Transverse colon (tissue), 4 donors: Measurements from ENCODE around the gene EML5. TPM values are rescaled to one million over a fixed set of nuclear protein-coding genes. Genes with fewer than 3 reads are reported as not detected.
A peak's percentile ranks its signal among the peaks of the same experiment; 100 is the strongest.

Experiments
- DNase-seq: peaks from one replicate; pipeline ENCODE4 v3.0.0-alpha.2; 2019
- H3K27ac ChIP-seq, 4 donors: fragments of 200-600 bp; sonication (generic); 2 replicates each; pipeline ENCODE4 v1.5.1; 2016 to 2018; ENCODE audit warnings: inconsistent platforms in 4 of 4
- H3K27me3 ChIP-seq: fragments of 200-600 bp; sonication (generic); 2 replicates; pipeline ENCODE4 v1.5.1; 2017; ENCODE audit warnings: inconsistent platforms
- H3K36me3 ChIP-seq, 4 donors: fragments of 200-600 bp; sonication (generic); 2 replicates each; pipeline ENCODE4 v1.5.1; 2017 to 2019; ENCODE audit warnings: inconsistent platforms in 4 of 4
- H3K4me1 ChIP-seq, 4 donors: fragments of 200-600 bp; sonication (generic); 2 replicates each; pipeline ENCODE4 v1.5.1; 2017 to 2020; ENCODE audit warnings: inconsistent platforms in 4 of 4
- H3K4me3 ChIP-seq, 4 donors: fragments of 200-600 bp; sonication (generic); 1 replicate in 1 of 4; 2 replicates in 3 of 4; pipeline versions ENCODE4 v1.5.1 to v1.6.1; 2017 to 2019; ENCODE audit warnings: inconsistent platforms in 4 of 4
- H3K9me3 ChIP-seq, 2 donors: fragments of 200-600 bp; sonication (generic); 2 replicates each; pipeline ENCODE4 v1.5.1; 2017 to 2019; ENCODE audit warnings: inconsistent platforms in 2 of 2
- CTCF ChIP-seq, 5 experiments: fragments of 200-600 bp in 3 of 5; fragments of 450-650 bp in 2 of 5; sonication (generic) in 3 of 5; IDR thresholded peaks; 1 replicate in 2 of 5; 2 replicates in 3 of 5; pipeline ENCODE4 v1.5.1; 2016 to 2017; ENCODE audit warnings: antibody characterized with exemption in 5 of 5, inconsistent platforms in 3 of 5, mild to moderate bottlenecking in 2 of 5, moderate library complexity in 1 of 5
- EP300 ChIP-seq: sonication (generic); formaldehyde crosslinking; IDR thresholded peaks from one replicate; pipeline ENCODE4 v1.6.1; 2017; ENCODE audit warnings: antibody characterized with exemption, low read depth
- POLR2A ChIP-seq: fragments of 450-650 bp; IDR thresholded peaks from one replicate; pipeline ENCODE4 v1.6.1; 2016; ENCODE audit warnings: antibody characterized with exemption, mild to moderate bottlenecking, moderate library complexity
- POLR2AphosphoS5 ChIP-seq, 3 donors: sonication (generic); formaldehyde crosslinking; IDR thresholded peaks; one replicate each; pipeline ENCODE4 v1.6.1; 2016; ENCODE audit warnings: antibody characterized with exemption in 3 of 3
- WGBS, 2 donors: methylation state at CpG; one replicate each; pipeline ENCODE4 v1.1.5; 2018; ENCODE audit warnings: low coverage in 1 of 2; 5-methylcytosine and 5-hydroxymethylcytosine counted together
- in situ Hi-C, 4 donors: fragments of 200-750 bp; cut with MboI; loops; one replicate each; pipeline versions ENCODE4 v1.15.0 to v1.15.1; 2017; ENCODE audit warnings: low sequenced_read_pairs in 3 of 4, low pct_ligation_motif_present in 1 of 4, low pct_unique_long_range_greater_than_20kb in 1 of 4
- intact Hi-C: fragments of 100-400 bp; cut with DNase I; formaldehyde crosslinking; loops from one replicate; pipeline ENCODE4 v1.15.1; 2023; ENCODE audit warnings: low total_unique reads
- total RNA-seq, 4 donors: library from RNA; depleted of rRNA; stranded (reverse); fragments of >200 nt; gene quantifications; one replicate each; pipeline ENCODE4 v1.1.0, GENCODE V29; 2016

The EML5 gene
- total RNA-seq, 4 donors from 2014 or later, result 0.20 to 4.9 (median 1.7) TPM

GRCh38 chr14:88667555-88668273 lies 125.0 kb downstream of the EML5 start:
- intact Hi-C loops, result loop anchor here (5.0 kb wide), 1 partner anchor 195 kb away; no protein-coding TSS in a partner anchor
- in situ Hi-C loops, result loop anchor here (10.0 to 25.0 kb wide), 3 partner anchors 195 to 347 kb away; no protein-coding TSS in a partner anchor
- H3K27me3 ChIP-seq, result no peaks in the 10 kb centered on the region
- H3K27ac ChIP-seq, result no peak overlapping the region
- no peak overlapping the region for H3K4me3 ChIP-seq
- peaks cover 0 to 5% (median 2%) of the 10 kb centered on the region in 4 donors for H3K4me1 ChIP-seq
- no peaks in the 10 kb centered on the region for H3K36me3 ChIP-seq
- DNase-seq, result peak; percentile 49
- no peaks in the 10 kb centered on the region for H3K9me3 ChIP-seq
- WGBS, 2 donors, result 59 to 60% methylated on average over 2 to 4 of the region's 4 CpGs
- TF ChIP-seq CTCF (IDR thresholded peaks at IDR 0.05) (peak; percentile 65 to 84 (median 79)), POLR2AphosphoS5 (IDR thresholded peaks at IDR 0.05) (no peak)

- WGBS, 2 donors, result 92 to 96% methylated on average over 5 of the region's 5 CpGs
- no peak for TF ChIP-seq POLR2A
- no peak for TF ChIP-seq CTCF (IDR thresholded peaks at IDR 0.05)
- TF ChIP-seq EP300, result no peak
- no peak for TF ChIP-seq POLR2AphosphoS5 (IDR thresholded peaks at IDR 0.05)
- no peak for DNase-seq
- intact Hi-C loops, result no loop called here
- Histone ChIP-seq H3K36me3 (no peaks in the 10 kb centered on the region), H3K4me3 (no peak overlapping the region), H3K27ac (no peak overlapping the region), H3K27me3 (no peaks in the 10 kb centered on the region), H3K9me3 (no peaks in the 10 kb centered on the region), H3K4me1 (no peaks in the 10 kb centered on the region)
- in situ Hi-C loops, result loop anchor here (10.0 to 25.0 kb wide), 3 partner anchors 202 to 355 kb away; no protein-coding TSS in a partner anchor
Observed at GRCh38 chr14:88660056-88660455, 132.7 kb downstream of the EML5 start.

- H3K36me3 ChIP-seq, result no peaks in the 10 kb centered on the region
- WGBS, 2 donors, result 67 to 89% methylated on average over 1 of the region's 1 CpG
- intact Hi-C loops, result no loop called here
- in situ Hi-C loops, result no loop called here
- no peak overlapping the region for H3K4me3 ChIP-seq
- H3K9me3 ChIP-seq, result no peaks in the 10 kb centered on the region
- TF ChIP-seq POLR2AphosphoS5 (IDR thresholded peaks at IDR 0.05) (no peak), EP300 (no peak), CTCF (IDR thresholded peaks at IDR 0.05) (no peak), POLR2A (no peak)
- no peaks in the 10 kb centered on the region for H3K4me1 ChIP-seq
- no peak overlapping the region for H3K27ac ChIP-seq
- no peaks in the 10 kb centered on the region for H3K27me3 ChIP-seq
- no peak for DNase-seq
Observed at GRCh38 chr14:88639221-88639620, 153.5 kb downstream of the EML5 start.

- Histone ChIP-seq H3K27ac (no peak overlapping the region), H3K9me3 (no peaks in the 10 kb centered on the region), H3K4me3 (no peak overlapping the region), H3K36me3 (no peaks in the 10 kb centered on the region), H3K4me1 (no peaks in the 10 kb centered on the region), H3K27me3 (no peaks in the 10 kb centered on the region)
- 83% methylated on average over 2 of the region's 2 CpGs; no CpG with 5 or more reads in 1 of the 2 donors for WGBS, 2 donors
- DNase-seq, result no peak
- TF ChIP-seq POLR2A, result no peak
- TF ChIP-seq CTCF (IDR thresholded peaks at IDR 0.05), result no peak
- TF ChIP-seq POLR2AphosphoS5 (IDR thresholded peaks at IDR 0.05), result no peak
- TF ChIP-seq EP300, result no peak
- intact Hi-C loops, result no loop called here
- in situ Hi-C loops, result no loop called here
Observed at GRCh38 chr14:88632512-88632911, 160.2 kb downstream of the EML5 start.
